Neuronal stem cell (in vitro differentiated cells): Measurements from ENCODE around the gene ANKS6.
A peak's percentile ranks its signal among the peaks of the same experiment; 100 is the strongest.

Experiments used
- DNase-seq: peaks from one replicate; pipeline ENCODE4 v3.0.0-alpha.2; 2013; ENCODE audit warnings: low spot score
- H2AFZ ChIP-seq: one replicate; pipeline ENCODE4 v1.6.1; 2013; ENCODE audit warnings: mild to moderate bottlenecking, low read length, inconsistent platforms
- H2AK5ac ChIP-seq: 2 replicates; pipeline ENCODE4 v1.6.1; 2013; ENCODE audit warnings: low read depth, mild to moderate bottlenecking, inconsistent platforms, low read length, moderate library complexity, mixed read lengths
- H2BK120ac ChIP-seq: 2 replicates; pipeline ENCODE4 v1.6.1; 2013; ENCODE audit warnings: low read depth, mild to moderate bottlenecking, inconsistent platforms, low read length, moderate library complexity, mixed read lengths
- H2BK12ac ChIP-seq: one replicate; pipeline ENCODE4 v1.6.1; 2013; ENCODE audit warnings: low read length, inconsistent platforms
- H2BK15ac ChIP-seq: 2 replicates; pipeline ENCODE4 v1.6.1; 2013; ENCODE audit warnings: mild to moderate bottlenecking, low read length, inconsistent platforms, mixed read lengths
- H2BK5ac ChIP-seq: one replicate; pipeline ENCODE4 v1.6.1; 2013; ENCODE audit warnings: inconsistent platforms, mild to moderate bottlenecking, low read length, moderate library complexity
- H3K14ac ChIP-seq: one replicate; pipeline ENCODE4 v1.6.1; 2013; ENCODE audit warnings: low read length, inconsistent platforms
- H3K18ac ChIP-seq: 2 replicates; pipeline ENCODE4 v1.6.1; 2013; ENCODE audit warnings: low read length, inconsistent platforms
- H3K23ac ChIP-seq: 2 replicates; pipeline ENCODE4 v1.6.1; 2013; ENCODE audit warnings: low read depth, mild to moderate bottlenecking, mixed read lengths, low read length, inconsistent platforms; ENCODE audit not compliant: poor library complexity
- H3K27ac ChIP-seq: replicated peaks from 3 replicates; pipeline ENCODE4 v1.5.1; 2013; ENCODE audit warnings: low read length, inconsistent platforms
- H3K27me3 ChIP-seq, 3 experiments: 2 replicates each; pipeline ENCODE4 v1.6.1; 2013; ENCODE audit warnings: low read length in 3 of 3, mild to moderate bottlenecking in 2 of 3, inconsistent platforms in 1 of 3, low read depth in 1 of 3, mixed read lengths in 1 of 3, moderate library complexity in 1 of 3; ENCODE audit not compliant: control insufficient read depth in 3 of 3, insufficient read depth in 3 of 3
- H3K36me3 ChIP-seq, 2 donors: replicated peaks in 1 of 2; 2 replicates each; pipeline ENCODE4 v1.6.1; 2013; ENCODE audit warnings: low read length in 2 of 2; ENCODE audit not compliant: control insufficient read depth in 2 of 2, insufficient read depth in 2 of 2
- H3K4ac ChIP-seq: 2 replicates; pipeline ENCODE4 v1.6.1; 2013; ENCODE audit warnings: inconsistent platforms, mild to moderate bottlenecking, low read length, moderate library complexity
- H3K4me1 ChIP-seq, 2 donors: 1 replicate in 1 of 2; 2 replicates in 1 of 2; pipeline ENCODE4 v1.6.1; 2013; ENCODE audit warnings: low read length in 2 of 2, low read depth in 1 of 2; ENCODE audit not compliant: control insufficient read depth in 2 of 2, insufficient read depth in 1 of 2
- H3K4me2 ChIP-seq: one replicate; pipeline ENCODE4 v1.6.1; 2013; ENCODE audit warnings: mild to moderate bottlenecking, low read length, inconsistent platforms; ENCODE audit not compliant: insufficient read depth, poor library complexity, severe bottlenecking
- H3K4me3 ChIP-seq, 2 donors: 2 replicates each; pipeline ENCODE4 v1.5.1; 2013; ENCODE audit warnings: low read length in 2 of 2, mild to moderate bottlenecking in 2 of 2, inconsistent platforms in 1 of 2, moderate library complexity in 1 of 2
- H3K79me1 ChIP-seq: one replicate; pipeline ENCODE4 v1.6.1; 2013; ENCODE audit warnings: low read depth, mild to moderate bottlenecking, inconsistent platforms, low read length, moderate library complexity
- H3K9ac ChIP-seq: one replicate; pipeline ENCODE4 v1.6.1; 2013; ENCODE audit warnings: mild to moderate bottlenecking, low read depth, low read length, inconsistent platforms; ENCODE audit not compliant: poor library complexity
- H3K9me3 ChIP-seq, 2 donors: replicated peaks in 1 of 2; 2 replicates each; pipeline versions ENCODE3 to v1.6.1; 2013; ENCODE audit warnings: low read length in 2 of 2, mild to moderate bottlenecking in 2 of 2, inconsistent platforms in 1 of 2, low read depth in 1 of 2, mixed read lengths in 1 of 2, moderate library complexity in 1 of 2; ENCODE audit not compliant: control insufficient read depth in 2 of 2, insufficient read depth in 1 of 2
- H4K8ac ChIP-seq: one replicate; pipeline ENCODE4 v1.6.1; 2013; ENCODE audit warnings: low read depth, mild to moderate bottlenecking, inconsistent platforms, low read length, moderate library complexity
- H4K91ac ChIP-seq: one replicate; pipeline ENCODE4 v1.6.1; 2013; ENCODE audit warnings: low read length, low read depth, mild to moderate bottlenecking, inconsistent platforms; ENCODE audit not compliant: poor library complexity
- WGBS, 2 donors: extraction: QIAGEN DNeasy Blood & Tissue Kit; methylation state at CpG; one replicate each; pipeline ENCODE4 v1.1.7; 2013; ENCODE audit warnings: missing lambda C conversion rate in 2 of 2, mixed read lengths in 1 of 2; ENCODE audit not compliant: insufficient read length in 2 of 2, insufficient replicate concordance in 1 of 2; ENCODE audit errors: extremely low coverage in 2 of 2; 5-methylcytosine and 5-hydroxymethylcytosine counted together

The ANKS6 gene

DNA sequence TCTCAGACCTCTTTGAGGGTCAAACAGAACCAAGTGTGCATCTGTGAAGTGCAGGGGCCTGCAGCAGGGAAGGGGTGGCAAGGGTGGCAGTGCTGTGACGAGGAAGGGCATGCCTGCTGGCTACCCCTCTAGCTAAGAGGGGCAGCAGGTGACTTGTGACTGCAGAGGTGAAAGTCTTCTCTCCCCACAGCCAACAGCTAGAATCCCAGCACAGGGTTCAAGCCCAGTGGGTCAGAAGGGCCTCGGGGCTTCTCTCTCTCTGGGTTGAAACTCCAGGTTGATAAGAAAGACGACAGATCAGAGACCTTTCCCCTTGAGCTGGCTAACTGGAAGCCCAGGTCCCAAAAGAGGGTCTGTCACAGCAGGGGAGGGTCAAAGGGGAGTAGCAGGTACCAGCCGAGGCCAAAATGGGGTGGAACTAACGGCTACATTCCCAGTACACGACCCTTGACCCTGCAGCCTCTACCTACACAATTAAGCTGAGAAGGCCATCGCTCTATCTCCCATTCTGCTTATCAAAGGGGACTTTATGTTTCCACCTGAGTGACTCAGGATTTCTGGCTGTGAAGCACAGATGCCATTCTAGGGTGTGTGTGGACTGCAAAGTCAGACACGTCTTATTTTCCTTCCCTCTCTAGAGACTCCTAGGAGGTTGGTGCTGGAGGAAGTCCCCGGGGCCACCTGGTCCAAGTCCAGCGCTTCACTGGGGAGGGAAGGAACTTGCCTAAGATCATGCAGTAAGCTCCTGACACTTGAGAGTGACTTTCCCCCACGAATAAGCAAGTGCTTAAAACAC, 14.6 kb downstream of the ANKS6 start:
- H3K14ac ChIP-seq = no peak overlapping the region
- no CpG with 5 or more reads among the region's 11 CpGs for WGBS, 2 donors
- no peak overlapping the region for H2BK5ac ChIP-seq
- H3K4me3 ChIP-seq = no peak overlapping the region
- no peaks in the 10 kb centered on the region for H3K27me3 ChIP-seq
- H3K9ac ChIP-seq = no peak overlapping the region
- H3K4me1 ChIP-seq = peaks cover 3 to 9% of the 10 kb centered on the region in 2 donors
- peaks cover 15 to 65% of the 10 kb centered on the region in 2 donors for H3K36me3 ChIP-seq
- H2AFZ ChIP-seq = no peak overlapping the region
- H3K18ac ChIP-seq = no peak overlapping the region
- H2BK120ac ChIP-seq = no peak overlapping the region
- H3K79me1 ChIP-seq = no peaks in the 10 kb centered on the region
- H2AK5ac ChIP-seq = no peak overlapping the region
- DNase-seq = no peak
- H4K8ac ChIP-seq = no peak overlapping the region
- H3K23ac ChIP-seq = no peak overlapping the region
- no peak overlapping the region for H3K27ac ChIP-seq
- H3K4ac ChIP-seq = no peak overlapping the region
- no peaks in the 10 kb centered on the region for H3K9me3 ChIP-seq
- no peak overlapping the region for H2BK12ac ChIP-seq
- H2BK15ac ChIP-seq = no peak overlapping the region
- H3K4me2 ChIP-seq = no peak overlapping the region
- no peak overlapping the region for H4K91ac ChIP-seq

DNA sequence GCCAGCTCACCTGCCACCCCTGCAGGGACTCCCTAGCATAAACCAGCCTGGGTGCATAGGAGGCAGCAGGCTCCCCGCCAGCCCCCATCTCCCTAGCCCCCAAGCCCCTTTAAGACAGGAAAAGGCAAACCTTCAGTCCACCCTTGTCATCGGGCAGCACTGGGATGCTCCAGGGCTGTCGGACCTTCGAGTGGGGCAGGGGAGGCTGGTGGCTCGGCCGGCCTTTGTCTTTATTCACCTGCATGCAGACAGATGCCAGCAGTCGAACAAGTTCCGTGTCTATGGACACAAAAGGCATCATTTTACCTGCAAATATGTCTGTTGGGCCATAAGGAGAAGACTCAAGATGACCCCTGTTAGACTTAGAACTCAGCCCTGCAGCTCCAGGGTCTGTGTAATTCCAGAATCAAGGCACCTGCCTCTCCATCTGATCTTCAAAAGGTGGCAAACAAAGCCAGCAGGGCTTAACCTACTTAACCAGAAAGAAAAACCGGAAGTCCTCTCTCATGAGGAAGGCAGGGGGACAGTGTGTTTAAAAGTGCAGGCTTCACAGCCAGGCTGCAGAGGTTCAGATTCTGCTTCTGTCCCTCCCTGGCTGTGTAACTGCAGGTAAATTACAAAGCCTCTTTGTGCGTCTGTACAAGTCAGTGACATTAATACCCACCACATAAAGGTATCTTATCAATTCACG, 16.2 kb downstream of the ANKS6 start:
- no peak overlapping the region for H3K23ac ChIP-seq
- H3K36me3 ChIP-seq = peaks cover 14 to 62% of the 10 kb centered on the region in 2 donors
- H2BK120ac ChIP-seq = no peak overlapping the region
- no peak overlapping the region for H2BK5ac ChIP-seq
- H4K91ac ChIP-seq = no peak overlapping the region
- no peaks in the 10 kb centered on the region for H3K79me1 ChIP-seq
- no peak overlapping the region for H2BK12ac ChIP-seq
- H2AK5ac ChIP-seq = no peak overlapping the region
- H3K18ac ChIP-seq = peak overlapping the region; percentile 30
- no peaks in the 10 kb centered on the region for H3K27me3 ChIP-seq
- no peak for DNase-seq
- H3K4ac ChIP-seq = no peak overlapping the region
- peaks cover 3 to 9% of the 10 kb centered on the region in 2 donors for H3K4me1 ChIP-seq
- no peak overlapping the region for H4K8ac ChIP-seq
- H3K27ac ChIP-seq = no peak overlapping the region
- no peak overlapping the region for H2AFZ ChIP-seq
- H3K9ac ChIP-seq = no peak overlapping the region
- no CpG with 5 or more reads among the region's 11 CpGs for WGBS, 2 donors
- H3K9me3 ChIP-seq = no peaks in the 10 kb centered on the region
- H3K14ac ChIP-seq = no peak overlapping the region
- no peak overlapping the region for H2BK15ac ChIP-seq
- no peak overlapping the region for H3K4me3 ChIP-seq
- H3K4me2 ChIP-seq = no peak overlapping the region

DNA sequence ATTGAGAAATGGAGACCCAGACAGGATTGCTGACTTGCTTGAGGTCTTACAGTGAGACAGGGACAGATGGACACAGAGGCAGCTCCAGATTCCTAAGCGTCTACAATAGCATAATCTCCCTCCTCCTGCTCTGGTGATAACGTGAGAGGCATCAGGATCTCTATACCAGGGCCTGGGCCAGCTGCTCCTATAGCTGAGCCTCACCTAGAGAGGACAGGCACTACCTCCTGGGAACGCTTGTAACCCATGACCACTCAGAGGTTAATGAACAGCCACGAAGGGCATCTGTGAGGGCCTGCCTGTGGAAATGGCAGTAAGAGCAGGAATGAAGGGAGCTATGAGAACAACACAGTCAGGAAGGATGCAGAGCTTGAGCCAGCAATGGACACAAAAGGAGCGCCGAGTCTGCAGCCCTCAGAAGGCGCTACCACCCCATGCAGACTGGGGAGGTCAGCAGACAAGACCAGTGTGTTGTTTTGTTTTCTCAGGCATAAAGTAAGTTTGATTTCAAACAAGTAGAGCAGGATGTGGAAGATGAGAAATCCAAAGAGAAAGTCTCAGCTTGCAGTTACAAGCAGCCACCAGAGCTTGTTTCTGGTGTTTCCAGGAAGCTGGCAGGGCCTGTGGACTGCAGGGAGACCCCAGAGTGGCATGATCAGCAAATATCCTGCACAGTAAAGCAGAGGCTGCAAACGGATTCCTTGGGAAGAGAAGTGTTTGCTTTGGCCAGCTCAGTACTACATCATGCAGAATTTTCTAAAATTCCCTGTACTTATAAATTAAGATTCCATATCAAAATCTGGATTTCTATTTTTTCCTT, 17.4 kb downstream of the ANKS6 start:
- Histone ChIP-seq H3K36me3 (peaks cover 18 to 61% of the 10 kb centered on the region in 2 donors), H3K27me3 (no peaks in the 10 kb centered on the region), H3K4me2 (no peak overlapping the region), H2AK5ac (no peak overlapping the region), H3K9ac (no peak overlapping the region), H2BK15ac (no peak overlapping the region), H3K27ac (peak overlapping the region; percentile 2), H3K14ac (no peak overlapping the region), H4K8ac (no peak overlapping the region), H3K9me3 (no peaks in the 10 kb centered on the region), H3K4me1 (peaks cover 3 to 9% of the 10 kb centered on the region in 2 donors), H2AFZ (peak overlapping the region; percentile 25), H3K23ac (no peak overlapping the region), H3K79me1 (no peaks in the 10 kb centered on the region), H3K4ac (no peak overlapping the region), H2BK12ac (no peak overlapping the region), H2BK5ac (no peak overlapping the region), H3K4me3 (no peak overlapping the region), H2BK120ac (no peak overlapping the region), H4K91ac (no peak overlapping the region), H3K18ac (no peak overlapping the region)
- DNase-seq = no peak
- WGBS, 2 donors = no CpG with 5 or more reads among the region's 8 CpGs

DNA sequence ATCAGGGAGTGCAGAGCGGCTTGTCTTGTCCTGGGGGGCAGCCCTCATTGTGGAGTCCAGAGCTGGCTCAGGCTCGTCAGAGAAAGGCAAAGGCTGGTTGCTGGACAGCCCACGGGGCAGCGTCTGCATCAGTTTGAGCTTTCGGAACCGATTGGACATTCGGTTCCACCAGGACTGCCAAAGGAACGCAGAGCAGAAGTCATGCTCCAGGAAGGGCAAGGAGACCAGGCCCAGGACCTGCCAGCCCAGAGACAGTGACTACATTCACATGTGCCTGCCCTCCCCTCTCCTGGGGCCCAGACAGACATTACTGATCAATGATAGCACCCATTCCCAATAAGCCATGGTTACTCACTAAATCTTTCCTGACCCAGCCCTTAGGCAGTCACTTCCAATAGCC, 18.1 kb downstream of the ANKS6 start:
- H2BK5ac ChIP-seq = no peak overlapping the region
- H2BK15ac ChIP-seq = no peak overlapping the region
- no peak overlapping the region for H3K14ac ChIP-seq
- no peak overlapping the region for H3K4me2 ChIP-seq
- no peak overlapping the region for H3K27ac ChIP-seq
- no peak overlapping the region for H2BK120ac ChIP-seq
- H3K79me1 ChIP-seq = no peaks in the 10 kb centered on the region
- no peak overlapping the region for H3K4me3 ChIP-seq
- H3K4ac ChIP-seq = no peak overlapping the region
- no peak overlapping the region for H4K8ac ChIP-seq
- no peak overlapping the region for H3K18ac ChIP-seq
- peaks cover 3 to 9% of the 10 kb centered on the region in 2 donors for H3K4me1 ChIP-seq
- H3K9me3 ChIP-seq = no peaks in the 10 kb centered on the region
- DNase-seq = no peak
- WGBS, 2 donors = no CpG with 5 or more reads among the region's 8 CpGs
- H3K9ac ChIP-seq = no peak overlapping the region
- H2BK12ac ChIP-seq = no peak overlapping the region
- no peak overlapping the region for H2AK5ac ChIP-seq
- no peak overlapping the region for H4K91ac ChIP-seq
- no peak overlapping the region for H2AFZ ChIP-seq
- no peaks in the 10 kb centered on the region for H3K27me3 ChIP-seq
- H3K36me3 ChIP-seq = peaks cover 19 to 61% of the 10 kb centered on the region in 2 donors
- H3K23ac ChIP-seq = peak overlapping the region; percentile 20
